ENCODE data around the gene ACSS1.

Gene ACSS1

GRCh38 chr20:24992487-24993205, 65.3 kb downstream of the ACSS1 start, which contains the start of gene APMAP:
TSS of gene APMAP (minus strand) at chr20:24992751. CDS start at chr20:24992688, 63 bp downstream.
- DNase-seq (ENCODE audit: low read depth): peak; percentile 95

- DNase-seq (ENCODE audit: low read depth): no peak
Measured at GRCh38 chr20:24991897-24992486, 65.9 kb downstream of the ACSS1 start.

GRCh38 chr20:24990810-24991252, 67.1 kb downstream of the ACSS1 start:
- no peak for DNase-seq (ENCODE audit: low read depth)

GRCh38 chr20:24989162-24989561, 68.8 kb downstream of the ACSS1 start:
- DNase-seq (ENCODE audit: low read depth): no peak

GRCh38 chr20:24987873-24988835, 69.8 kb downstream of the ACSS1 start:
- DNase-seq (ENCODE audit: low read depth): no peak

- no peak for DNase-seq (ENCODE audit: low read depth)
Measured at GRCh38 chr20:24987244-24987643, 70.7 kb downstream of the ACSS1 start.

- no peak for DNase-seq (ENCODE audit: low read depth)
Measured at GRCh38 chr20:24986436-24987015, 71.4 kb downstream of the ACSS1 start.

GRCh38 chr20:24985802-24986201, 72.1 kb downstream of the ACSS1 start:
- DNase-seq (ENCODE audit: low read depth): no peak

- DNase-seq (ENCODE audit: low read depth): no peak
Measured at GRCh38 chr20:24984961-24985640, 72.8 kb downstream of the ACSS1 start.

- no peak for DNase-seq (ENCODE audit: low read depth)
Measured at GRCh38 chr20:24983896-24984295, 74.0 kb downstream of the ACSS1 start.

GRCh38 chr20:24981790-24982189, 76.1 kb downstream of the ACSS1 start:
- no peak for DNase-seq (ENCODE audit: low read depth)

GRCh38 chr20:24981282-24981681, 76.7 kb downstream of the ACSS1 start:
- no peak for DNase-seq (ENCODE audit: low read depth)

- no peak for DNase-seq (ENCODE audit: low read depth)
Measured at GRCh38 chr20:24980291-24981053, 77.5 kb downstream of the ACSS1 start.

GRCh38 chr20:24979036-24979960, 78.6 kb downstream of the ACSS1 start:
- no peak for DNase-seq (ENCODE audit: low read depth)

GRCh38 chr20:24978513-24978912, 79.4 kb downstream of the ACSS1 start:
- DNase-seq (ENCODE audit: low read depth): no peak

GRCh38 chr20:24977797-24978196, 80.1 kb downstream of the ACSS1 start:
- DNase-seq (ENCODE audit: low read depth): no peak

- no peak for DNase-seq (ENCODE audit: low read depth)
Measured at GRCh38 chr20:24977336-24977735, 80.6 kb downstream of the ACSS1 start.

- DNase-seq (ENCODE audit: low read depth): no peak
Measured at GRCh38 chr20:24972341-24972740, 85.6 kb downstream of the ACSS1 start.

GRCh38 chr20:24971376-24972101, 86.4 kb downstream of the ACSS1 start:
- DNase-seq (ENCODE audit: low read depth): no peak
